Nephron (organoid): ENCODE results near the gene MYG1.

Source experiments
- H3K27ac Mint-ChIP-seq, 3 experiments: 2 replicates each; pipeline ENCODE4 v1.8.0; 2020; ENCODE audit warnings: mixed read lengths in 3 of 3, mild to moderate bottlenecking in 2 of 3, moderate library complexity in 1 of 3
- H3K27me3 Mint-ChIP-seq: 2 replicates; pipeline ENCODE4 v1.8.0; 2021; ENCODE audit warnings: low read depth, mild to moderate bottlenecking, moderate library complexity, mixed read lengths
- H3K36me3 Mint-ChIP-seq: 2 replicates; pipeline ENCODE4 v1.8.0; 2020; ENCODE audit warnings: low read depth, mixed read lengths
- H3K4me1 Mint-ChIP-seq: 2 replicates; pipeline ENCODE4 v1.8.0; 2020; ENCODE audit warnings: mixed read lengths
- H3K4me3 Mint-ChIP-seq, 3 experiments: 2 replicates each; pipeline ENCODE4 v1.8.0; 2020; ENCODE audit warnings: mild to moderate bottlenecking in 3 of 3, mixed read lengths in 3 of 3, moderate library complexity in 2 of 3
- H3K9me3 Mint-ChIP-seq: 2 replicates; pipeline ENCODE4 v1.8.0; 2020; ENCODE audit warnings: mixed read lengths
- TF ChIP-seq, protein P1 (sequence below), 3 experiments: fragments of 200-600 bp; sonication (generic); IDR thresholded peaks; one replicate each; pipeline ENCODE4 v1.5.0; 2021; ENCODE audit warnings: antibody characterized with exemption in 3 of 3; ENCODE audit not compliant: unreplicated experiment in 3 of 3

MYG1 gene, protein sequence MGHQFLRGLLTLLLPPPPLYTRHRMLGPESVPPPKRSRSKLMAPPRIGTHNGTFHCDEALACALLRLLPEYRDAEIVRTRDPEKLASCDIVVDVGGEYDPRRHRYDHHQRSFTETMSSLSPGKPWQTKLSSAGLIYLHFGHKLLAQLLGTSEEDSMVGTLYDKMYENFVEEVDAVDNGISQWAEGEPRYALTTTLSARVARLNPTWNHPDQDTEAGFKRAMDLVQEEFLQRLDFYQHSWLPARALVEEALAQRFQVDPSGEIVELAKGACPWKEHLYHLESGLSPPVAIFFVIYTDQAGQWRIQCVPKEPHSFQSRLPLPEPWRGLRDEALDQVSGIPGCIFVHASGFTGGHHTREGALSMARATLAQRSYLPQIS

DNA sequence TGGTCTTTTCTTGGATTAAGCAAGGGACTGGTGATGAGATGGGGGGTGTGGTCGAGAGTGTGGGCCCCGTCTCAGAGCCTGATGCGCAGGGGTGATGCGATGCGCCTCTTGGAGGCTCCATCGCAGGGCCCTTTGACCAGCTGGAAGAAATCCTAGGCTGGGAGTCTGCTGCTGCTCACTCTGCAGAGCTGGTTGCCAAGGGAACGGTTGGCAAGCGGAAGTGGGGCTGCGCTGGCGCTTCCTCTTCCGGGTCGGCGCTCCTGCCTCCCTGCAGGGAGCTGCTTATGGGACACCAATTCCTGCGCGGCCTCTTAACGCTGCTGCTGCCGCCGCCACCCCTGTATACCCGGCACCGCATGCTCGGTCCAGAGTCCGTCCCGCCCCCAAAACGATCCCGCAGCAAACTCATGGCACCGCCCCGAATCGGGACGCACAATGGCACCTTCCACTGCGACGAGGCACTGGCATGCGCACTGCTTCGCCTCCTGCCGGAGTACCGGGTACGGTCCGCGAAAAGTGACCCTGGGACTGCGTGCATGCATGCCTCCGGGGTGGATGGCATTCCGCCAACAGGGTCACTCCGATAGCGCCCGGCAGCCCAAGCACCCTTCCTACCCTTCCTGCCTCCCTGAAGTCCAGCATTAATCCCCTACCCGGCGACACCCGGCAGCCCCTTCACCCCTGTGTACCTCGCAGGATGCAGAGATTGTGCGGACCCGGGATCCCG lies at the start of gene MYG1:
TSS of gene MYG1 (plus strand) at position 242 of the 727 bp plus-strand sequence. CDS start at position 285, 43 bp downstream.
- no peaks in the 10 kb centered on the region for H3K27me3 Mint-ChIP-seq
- H3K9me3 Mint-ChIP-seq = no peaks in the 10 kb centered on the region
- peak within 1 kb of the TSS; percentile 93 to 100 (median 98) for H3K4me3 Mint-ChIP-seq
- H3K4me1 Mint-ChIP-seq = peaks cover 58% of the 10 kb centered on the region
- TF ChIP-seq, protein P1, sequence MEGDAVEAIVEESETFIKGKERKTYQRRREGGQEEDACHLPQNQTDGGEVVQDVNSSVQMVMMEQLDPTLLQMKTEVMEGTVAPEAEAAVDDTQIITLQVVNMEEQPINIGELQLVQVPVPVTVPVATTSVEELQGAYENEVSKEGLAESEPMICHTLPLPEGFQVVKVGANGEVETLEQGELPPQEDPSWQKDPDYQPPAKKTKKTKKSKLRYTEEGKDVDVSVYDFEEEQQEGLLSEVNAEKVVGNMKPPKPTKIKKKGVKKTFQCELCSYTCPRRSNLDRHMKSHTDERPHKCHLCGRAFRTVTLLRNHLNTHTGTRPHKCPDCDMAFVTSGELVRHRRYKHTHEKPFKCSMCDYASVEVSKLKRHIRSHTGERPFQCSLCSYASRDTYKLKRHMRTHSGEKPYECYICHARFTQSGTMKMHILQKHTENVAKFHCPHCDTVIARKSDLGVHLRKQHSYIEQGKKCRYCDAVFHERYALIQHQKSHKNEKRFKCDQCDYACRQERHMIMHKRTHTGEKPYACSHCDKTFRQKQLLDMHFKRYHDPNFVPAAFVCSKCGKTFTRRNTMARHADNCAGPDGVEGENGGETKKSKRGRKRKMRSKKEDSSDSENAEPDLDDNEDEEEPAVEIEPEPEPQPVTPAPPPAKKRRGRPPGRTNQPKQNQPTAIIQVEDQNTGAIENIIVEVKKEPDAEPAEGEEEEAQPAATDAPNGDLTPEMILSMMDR (IDR thresholded peaks at IDR 0.05; ENCODE audit: unreplicated experiment in 3 of 3) = peak; percentile 18 to 47 (median 41)
- peaks cover 34% of the 10 kb centered on the region for H3K36me3 Mint-ChIP-seq
- peak within 1 kb of the TSS; percentile 79 to 94 (median 85) for H3K27ac Mint-ChIP-seq

DNA sequence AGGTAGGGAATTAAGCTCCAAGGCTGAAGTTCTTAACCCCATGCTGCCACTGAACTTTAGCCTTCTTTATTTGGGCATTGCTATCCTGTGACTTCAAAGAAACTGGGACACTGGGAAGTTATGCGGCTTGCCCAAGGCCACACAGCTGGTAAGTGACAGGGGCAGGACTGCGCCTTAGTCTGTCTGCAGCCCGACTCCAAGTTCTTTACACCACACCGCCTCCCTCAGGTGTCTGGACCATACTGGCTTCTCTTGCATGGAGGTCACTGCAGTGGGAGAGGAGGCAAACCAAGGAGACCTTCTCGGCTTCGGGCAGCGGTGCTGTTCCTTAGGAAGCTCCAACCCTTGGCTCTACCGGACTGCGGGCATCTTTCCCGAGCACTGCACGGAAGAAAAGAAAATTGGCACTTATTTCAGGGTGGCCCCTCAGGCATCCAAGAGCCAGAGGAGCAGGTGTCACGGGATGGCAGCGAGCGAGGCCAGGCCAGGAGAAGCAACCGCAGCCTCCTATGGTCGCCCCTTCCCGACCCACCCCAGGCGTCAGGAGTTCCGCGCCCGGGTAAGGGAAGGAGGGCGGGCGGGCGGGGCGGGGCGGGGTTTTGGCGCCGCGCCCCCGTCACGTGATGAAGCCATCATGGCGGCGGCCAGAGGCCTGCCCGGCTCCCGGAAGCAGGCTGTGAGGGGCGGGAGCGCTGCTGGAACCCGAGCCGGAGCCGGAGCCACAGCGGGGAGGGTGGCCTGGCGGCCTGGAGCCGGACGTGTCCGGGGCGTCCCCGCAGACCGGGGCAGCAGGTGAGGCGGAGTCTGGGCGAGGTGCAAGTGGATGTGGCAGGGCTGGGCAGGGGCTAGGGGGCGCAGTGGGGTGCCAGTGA lies 47.8 kb upstream of the MYG1 start:
- Mint-ChIP-seq H3K27ac (peak overlapping the region; percentile 92 to 99 (median 97)), H3K9me3 (no peaks in the 10 kb centered on the region), H3K27me3 (peaks cover 4% of the 10 kb centered on the region), H3K4me3 (peak overlapping the region; percentile 96 to 99 (median 98)), H3K36me3 (peaks cover 4% of the 10 kb centered on the region), H3K4me1 (peaks cover 22% of the 10 kb centered on the region)
- TF ChIP-seq, protein P1 (IDR thresholded peaks at IDR 0.05; ENCODE audit: unreplicated experiment in 3 of 3) = peak in 2 of 3 experiments; percentile 21 to 41

DNA sequence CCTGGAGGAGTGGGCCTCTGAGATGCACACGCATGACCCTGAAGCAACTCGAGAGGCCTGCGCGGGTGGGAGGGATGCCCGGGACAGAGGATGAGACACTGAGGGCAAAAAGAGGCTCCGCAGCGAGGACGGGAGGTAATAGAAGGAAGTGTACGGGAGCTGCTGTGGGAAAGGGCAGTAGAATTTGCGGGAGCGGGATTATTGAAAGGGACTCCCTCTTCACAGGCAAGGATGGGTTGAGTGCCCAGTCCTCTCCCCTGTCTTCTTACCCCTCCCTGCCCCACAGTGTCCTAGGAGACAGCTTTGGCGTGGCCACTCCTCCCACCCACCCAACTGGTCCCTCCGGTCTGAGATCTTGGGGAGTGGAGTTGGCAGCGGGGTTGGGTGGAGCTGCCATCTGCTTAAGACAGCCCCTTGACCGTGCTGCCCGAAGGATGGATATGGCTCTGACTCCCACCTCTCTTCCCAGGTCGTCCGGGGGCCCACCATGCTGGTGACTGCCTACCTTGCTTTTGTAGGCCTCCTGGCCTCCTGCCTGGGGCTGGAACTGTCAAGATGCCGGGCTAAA lies 47.1 kb upstream of the MYG1 start:
- H3K27me3 Mint-ChIP-seq = peaks cover 4% of the 10 kb centered on the region
- peaks cover 4% of the 10 kb centered on the region for H3K36me3 Mint-ChIP-seq
- TF ChIP-seq, protein P1 (IDR thresholded peaks at IDR 0.05; ENCODE audit: unreplicated experiment in 3 of 3) = no peak
- H3K9me3 Mint-ChIP-seq = no peaks in the 10 kb centered on the region
- peaks cover 22% of the 10 kb centered on the region for H3K4me1 Mint-ChIP-seq
- peak overlapping the region; percentile 96 to 99 (median 98) for H3K4me3 Mint-ChIP-seq
- peak overlapping the region; percentile 92 to 97 (median 93) for H3K27ac Mint-ChIP-seq

DNA sequence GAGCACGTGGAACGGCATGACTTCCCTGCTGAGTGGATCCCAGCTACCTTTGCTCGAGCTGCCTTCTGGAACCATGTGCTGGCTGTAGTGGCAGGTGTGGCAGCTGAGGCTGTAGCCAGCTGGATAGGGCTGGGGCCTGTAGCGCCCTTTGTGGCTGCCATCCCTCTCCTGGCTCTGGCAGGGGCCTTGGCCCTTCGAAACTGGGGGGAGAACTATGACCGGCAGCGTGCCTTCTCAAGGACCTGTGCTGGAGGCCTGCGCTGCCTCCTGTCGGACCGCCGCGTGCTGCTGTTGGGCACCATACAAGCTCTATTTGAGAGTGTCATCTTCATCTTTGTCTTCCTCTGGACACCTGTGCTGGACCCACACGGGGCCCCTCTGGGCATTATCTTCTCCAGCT lies 46.2 kb upstream of the MYG1 start:
- no peaks in the 10 kb centered on the region for H3K9me3 Mint-ChIP-seq

More for the DNA sequence above, 46.2 kb upstream of the MYG1 start:
- Mint-ChIP-seq H3K27ac (peak overlapping the region in 2 of 3 experiments; percentile 92 to 93), H3K36me3 (peaks cover 4% of the 10 kb centered on the region), H3K27me3 (peaks cover 4% of the 10 kb centered on the region), H3K4me3 (peak overlapping the region; percentile 96 to 99 (median 98)), H3K4me1 (peaks cover 22% of the 10 kb centered on the region)
- TF ChIP-seq, protein P1 (IDR thresholded peaks at IDR 0.05; ENCODE audit: unreplicated experiment in 3 of 3) = no peak
